NCI-H345 treated with DMSO at 0.1 percent for 48 hours (cell line): ENCODE measurements around the gene PRRX1.

ENCODE experiments used
- DNase-seq: peaks from one replicate; lab custom pipeline; 2025; ENCODE audit not compliant: unreplicated experiment; lab: John Stamatoyannopoulos, UW

PRRX1 gene

GRCh38 chr1:170765279-170765678, 101.3 kb downstream of the PRRX1 start:
- DNase-seq, result no peak

DNA sequence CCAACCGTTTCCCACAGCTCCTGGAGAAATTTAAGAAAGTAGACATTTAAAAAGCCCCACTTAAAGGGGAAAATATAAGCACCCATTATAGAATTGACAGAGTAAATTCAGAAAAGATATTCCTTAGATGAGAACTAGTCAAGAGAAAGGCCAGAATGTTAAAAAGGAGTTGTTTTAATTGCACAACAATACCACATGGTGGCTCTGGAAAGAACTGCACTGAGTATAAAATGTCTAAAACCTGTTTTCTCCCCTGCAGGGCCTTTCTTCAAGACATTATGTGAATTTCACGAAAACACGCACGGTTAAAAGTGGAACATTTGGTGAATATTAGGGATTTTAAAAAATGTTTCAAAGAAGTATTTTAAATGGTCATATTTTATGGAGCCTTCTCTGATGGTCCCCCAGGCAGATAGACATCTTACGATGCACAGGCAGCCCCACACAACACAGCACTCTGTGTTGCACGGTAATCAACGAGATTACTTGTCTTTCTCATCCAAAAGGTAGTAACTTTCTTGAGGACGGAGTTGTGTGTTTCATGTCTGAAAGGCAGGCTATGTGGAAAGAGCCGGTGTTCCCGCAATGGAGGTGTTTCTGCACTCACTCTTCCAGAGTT, 101.9 kb downstream of the PRRX1 start:
- DNase-seq, result no peak

DNA sequence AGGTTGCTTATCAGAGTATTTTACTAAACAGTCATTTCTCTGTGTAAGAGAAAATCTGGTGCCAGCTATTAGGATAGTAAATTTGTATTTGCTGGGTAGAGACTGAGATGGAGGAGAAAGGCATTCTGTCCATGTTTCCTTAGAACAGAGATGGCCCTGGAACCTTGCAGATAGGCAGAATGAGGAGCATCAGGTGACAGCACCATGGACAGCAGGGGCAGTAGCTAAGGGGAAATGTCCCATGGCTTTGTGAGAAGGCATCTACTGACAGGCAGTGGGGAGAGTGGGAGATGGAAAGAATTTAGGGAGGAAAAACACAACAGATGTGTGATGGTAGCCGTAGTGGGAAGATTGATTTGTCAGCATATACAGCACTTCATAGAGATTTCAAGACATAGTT, 105.0 kb downstream of the PRRX1 start:
- DNase-seq, result no peak

- DNase-seq, result no peak
Measured at GRCh38 chr1:170769691-170770090, 105.8 kb downstream of the PRRX1 start.

DNA sequence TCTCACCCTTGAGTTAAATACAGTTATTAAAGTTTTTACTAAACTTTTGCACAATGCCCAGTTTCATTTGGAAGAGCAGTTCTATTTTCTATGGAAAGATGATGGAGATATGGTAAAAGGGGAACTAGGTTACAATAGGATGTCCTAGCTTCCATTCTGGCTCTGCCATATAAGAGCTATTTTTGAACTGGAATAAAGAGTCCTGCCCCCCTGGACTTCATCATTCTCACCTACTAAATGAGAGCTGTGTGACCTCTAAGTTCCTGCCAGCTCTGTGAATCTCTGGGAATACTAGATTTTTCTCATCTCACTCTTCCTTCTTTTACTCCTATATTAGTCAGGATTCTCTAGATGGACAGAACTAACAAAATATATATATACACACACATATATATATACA, 106.3 kb downstream of the PRRX1 start:
- DNase-seq, result no peak

GRCh38 chr1:170776252-170776651, 112.3 kb downstream of the PRRX1 start:
- no peak for DNase-seq

- no peak for DNase-seq
Measured at GRCh38 chr1:170776777-170777176, 112.8 kb downstream of the PRRX1 start.
